T-helper 22 cell (primary cell): ENCODE results near the gene GRN.
"Not testable (repeated sequence)": the region's sequence is repeated elsewhere in the genome, so short reads cannot be mapped to it uniquely, and the experiment has no call there.

Experiments used
- DNase-seq: peaks from one replicate; pipeline ENCODE4 v3.0.0-alpha.2; 2020; ENCODE audit warnings: low read depth

GRN gene

DNA sequence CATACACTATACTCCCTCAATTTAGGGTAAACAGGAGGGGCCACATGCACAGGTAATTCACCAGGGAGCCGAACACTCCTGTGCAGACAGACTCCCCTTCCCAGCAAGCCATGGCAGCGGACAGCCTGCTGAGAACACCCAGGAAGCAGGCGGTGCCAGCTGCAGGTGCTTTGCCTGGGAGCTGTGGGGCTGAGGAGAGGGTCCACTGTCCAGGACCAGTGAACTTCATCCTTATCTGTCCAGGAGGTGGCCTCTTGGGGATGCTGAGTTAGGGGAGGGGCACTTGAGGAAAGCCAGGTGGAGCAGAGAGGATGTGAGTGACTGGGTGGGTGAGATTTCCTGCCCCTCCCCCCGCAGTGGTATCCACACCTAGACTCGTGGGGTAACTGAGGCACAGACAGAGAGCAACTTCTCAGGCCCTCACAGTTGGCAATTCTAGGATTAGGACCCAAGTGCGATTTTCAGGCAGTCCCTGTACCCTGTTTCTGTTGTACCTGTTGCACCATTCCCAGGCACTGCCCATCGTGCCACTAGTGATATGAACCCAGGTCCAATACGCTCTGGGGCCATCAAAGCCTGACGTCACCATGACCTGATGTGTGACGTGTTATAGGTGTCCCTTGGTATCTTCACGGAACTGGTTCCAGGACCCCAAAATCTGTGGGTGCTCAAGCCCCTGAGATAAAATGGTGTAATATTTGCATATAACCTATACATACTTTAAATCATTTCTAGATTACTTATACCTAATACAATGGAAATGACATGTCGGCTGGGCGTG lies 1.2 kb downstream of the GRN start:
- no peak for DNase-seq

GRCh38 chr17:44347206-44348055 lies 2.3 kb downstream of the GRN start:
- DNase-seq: not testable (repeated sequence)

DNA sequence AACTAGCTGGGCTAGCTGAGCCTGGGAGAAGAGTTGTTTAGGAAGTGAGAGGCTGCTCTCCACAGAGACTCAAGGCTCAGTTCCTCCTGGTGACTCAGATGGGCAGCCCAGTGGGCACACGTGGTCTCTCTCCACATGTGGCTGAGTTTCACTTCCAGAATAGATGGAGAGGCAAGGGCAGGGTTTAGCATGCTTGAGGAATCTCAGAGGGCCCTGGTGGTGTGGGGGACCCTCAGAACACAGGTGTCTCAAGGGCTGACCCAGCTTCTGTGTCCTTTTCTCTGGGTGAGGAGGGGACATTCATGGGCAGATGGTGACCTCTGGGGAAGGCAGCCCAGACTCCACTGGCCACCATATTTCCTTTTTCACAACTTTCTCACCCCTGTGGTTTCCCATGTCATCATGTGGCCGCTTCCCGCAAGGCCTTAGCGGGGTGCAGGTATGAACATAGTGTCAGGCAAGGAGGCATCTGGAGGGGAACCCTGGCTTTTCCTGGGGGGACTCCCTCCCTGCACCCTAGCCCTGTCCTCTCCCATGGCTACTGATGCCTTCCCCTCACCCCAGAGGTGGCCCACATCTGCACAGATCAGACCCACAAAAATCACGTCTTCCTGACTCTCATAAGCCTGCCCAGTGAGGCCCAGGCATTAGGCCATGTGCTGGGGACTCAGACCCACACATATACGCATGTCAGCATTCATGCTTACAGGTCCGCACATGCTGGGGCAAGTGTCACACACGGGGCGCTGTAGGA lies 3.3 kb downstream of the GRN start:
- DNase-seq: no peak

GRCh38 chr17:44348988-44349364 lies 3.9 kb downstream of the GRN start:
- DNase-seq: no peak

GRCh38 chr17:44349553-44350070 lies 4.5 kb downstream of the GRN start:
- DNase-seq: no peak

DNA sequence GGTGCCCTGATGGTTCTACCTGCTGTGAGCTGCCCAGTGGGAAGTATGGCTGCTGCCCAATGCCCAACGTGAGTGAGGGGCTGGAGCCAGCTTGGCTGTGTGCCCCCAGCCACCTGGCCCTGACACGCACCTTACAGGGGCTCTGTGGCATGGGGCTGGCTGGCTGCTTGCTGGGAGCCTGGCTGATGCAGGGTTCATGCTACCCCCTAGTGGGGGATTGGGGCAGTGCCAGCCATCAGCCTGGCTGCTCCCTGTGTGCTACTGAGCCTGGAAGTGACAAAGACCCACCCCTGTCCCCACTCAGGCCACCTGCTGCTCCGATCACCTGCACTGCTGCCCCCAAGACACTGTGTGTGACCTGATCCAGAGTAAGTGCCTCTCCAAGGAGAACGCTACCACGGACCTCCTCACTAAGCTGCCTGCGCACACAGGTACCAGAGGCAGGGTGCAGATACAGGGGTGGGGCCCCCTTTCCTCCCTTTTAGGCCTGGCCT lies 5.7 kb downstream of the GRN start:
- DNase-seq: no peak

DNA sequence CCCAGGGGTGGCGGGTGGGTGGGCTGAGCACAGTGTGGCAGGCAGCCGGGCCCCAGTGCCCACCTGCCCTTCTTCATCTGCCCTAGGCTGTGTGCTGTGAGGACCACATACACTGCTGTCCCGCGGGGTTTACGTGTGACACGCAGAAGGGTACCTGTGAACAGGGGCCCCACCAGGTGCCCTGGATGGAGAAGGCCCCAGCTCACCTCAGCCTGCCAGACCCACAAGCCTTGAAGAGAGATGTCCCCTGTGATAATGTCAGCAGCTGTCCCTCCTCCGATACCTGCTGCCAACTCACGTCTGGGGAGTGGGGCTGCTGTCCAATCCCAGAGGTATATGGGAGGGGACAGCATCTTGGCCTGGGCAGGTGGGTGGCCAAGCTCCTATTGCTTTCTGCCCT lies 6.4 kb downstream of the GRN start:
- no peak for DNase-seq

GRCh38 chr17:44351961-44352827 lies 7.1 kb downstream of the GRN start:
- no peak for DNase-seq

DNA sequence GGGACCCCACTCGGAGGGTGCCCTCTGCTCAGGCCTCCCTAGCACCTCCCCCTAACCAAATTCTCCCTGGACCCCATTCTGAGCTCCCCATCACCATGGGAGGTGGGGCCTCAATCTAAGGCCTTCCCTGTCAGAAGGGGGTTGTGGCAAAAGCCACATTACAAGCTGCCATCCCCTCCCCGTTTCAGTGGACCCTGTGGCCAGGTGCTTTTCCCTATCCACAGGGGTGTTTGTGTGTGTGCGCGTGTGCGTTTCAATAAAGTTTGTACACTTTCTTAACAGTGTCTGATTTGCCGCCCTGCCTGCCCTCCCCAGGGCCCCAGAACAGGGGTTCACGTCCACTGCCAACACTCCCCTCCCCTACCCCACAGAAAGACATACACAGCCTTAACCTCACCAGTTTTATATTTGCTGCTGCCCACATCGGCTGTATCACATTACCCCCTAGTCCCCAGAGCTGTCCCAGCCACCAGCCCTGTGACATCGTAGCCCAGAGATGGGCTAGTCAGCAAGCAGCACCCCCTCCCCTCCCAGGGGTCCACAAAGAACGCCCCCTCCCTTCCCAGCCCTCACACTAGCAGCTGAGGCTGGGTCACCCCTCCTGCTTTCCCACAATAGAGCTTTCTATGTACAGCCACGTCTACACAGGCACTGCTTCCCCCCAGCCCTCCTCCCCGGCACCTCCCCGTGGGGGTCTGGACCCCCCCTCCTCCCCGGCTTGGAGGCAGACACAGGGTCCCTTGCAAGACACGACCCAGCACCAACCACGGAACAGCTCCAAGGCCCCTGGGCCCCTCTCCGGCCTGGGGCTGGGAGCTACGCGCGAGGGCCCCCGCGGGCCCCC lies 7.9 kb downstream of the GRN start:
- no peak for DNase-seq

DNA sequence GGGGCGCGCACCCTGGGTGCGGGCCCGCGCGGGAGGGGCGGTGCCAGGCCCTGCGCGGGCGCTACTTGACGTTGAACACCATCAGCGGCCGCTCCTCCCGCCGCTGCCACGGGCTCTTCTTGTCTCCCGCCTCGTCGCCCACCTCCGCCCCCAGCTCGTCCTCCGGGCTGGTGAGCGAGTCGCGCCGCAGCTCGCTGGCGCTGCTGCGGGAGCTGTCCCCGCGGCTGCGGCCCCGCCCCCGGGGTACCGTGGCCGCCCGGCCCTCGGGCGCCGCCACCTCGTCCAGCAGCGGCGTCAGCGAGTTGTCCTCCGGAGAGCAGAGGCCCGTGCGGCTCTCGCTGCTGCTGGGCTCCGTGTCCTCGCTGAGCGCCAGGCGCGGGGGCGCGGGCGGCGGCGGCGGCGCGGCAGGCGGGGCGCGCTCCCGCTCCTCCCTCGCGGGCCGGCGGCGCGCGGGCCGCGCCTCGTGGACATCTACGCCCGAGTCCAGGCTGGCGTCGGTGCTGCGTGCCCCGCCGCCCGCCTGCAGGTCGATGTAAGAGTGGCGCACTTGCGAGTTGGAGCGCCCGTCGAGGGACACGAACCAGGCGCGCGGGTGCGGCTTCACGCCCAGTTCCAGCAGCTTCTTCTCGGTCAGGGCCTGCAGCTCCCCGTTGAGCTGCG lies 8.7 kb downstream of the GRN start:
- no peak for DNase-seq

DNA sequence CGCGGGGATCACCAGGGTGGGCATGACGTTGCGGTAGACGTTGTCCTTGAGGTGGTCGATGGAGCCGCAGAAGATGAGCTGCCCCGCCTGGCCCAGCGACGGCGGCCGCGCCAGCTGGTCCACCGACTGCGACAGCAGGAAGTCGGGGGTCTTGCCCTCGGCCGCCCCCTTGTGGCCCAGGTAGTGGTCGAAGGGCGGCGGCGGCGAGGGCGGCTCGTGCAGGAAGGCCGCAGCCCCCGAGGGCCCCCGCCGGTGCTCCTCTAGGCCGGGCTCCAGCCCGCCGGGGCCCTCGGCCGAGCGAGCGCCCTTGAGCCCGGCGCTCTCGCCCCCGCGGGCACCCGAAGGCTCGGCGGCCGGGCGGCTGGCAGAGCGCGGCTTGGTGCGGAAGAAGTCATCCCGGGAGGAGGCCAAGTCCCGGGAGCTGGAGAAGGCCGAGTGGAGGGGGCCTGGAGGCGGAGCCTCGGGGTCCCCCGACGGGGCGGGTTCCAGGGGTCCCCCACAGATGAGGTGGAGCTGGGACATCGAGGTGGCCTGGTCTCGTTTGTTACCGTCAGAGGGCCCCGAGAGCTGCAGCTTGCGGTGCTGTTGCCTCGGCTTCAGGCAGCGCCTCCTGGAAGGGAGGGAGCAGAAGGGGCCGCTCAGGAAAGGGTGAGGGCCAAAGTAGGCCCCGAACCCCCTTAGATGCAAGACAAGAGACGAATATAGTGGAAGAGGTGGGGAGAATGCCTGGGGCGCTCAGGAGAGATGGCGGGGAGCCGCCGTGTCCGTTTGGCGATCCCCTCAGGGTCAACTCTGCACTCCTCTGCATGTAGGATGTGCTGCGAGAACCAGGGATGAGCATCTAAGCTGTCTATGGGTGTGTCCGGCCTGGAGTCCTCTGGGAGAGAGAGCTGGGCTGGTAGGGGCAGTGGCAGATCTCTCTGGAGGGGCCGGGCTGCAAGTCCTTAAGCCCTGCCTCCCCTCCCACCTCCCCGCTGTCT lies 9.8 kb downstream of the GRN start:
- DNase-seq: peak; percentile 21

GRCh38 chr17:44355642-44356099 lies 10.6 kb downstream of the GRN start:
- DNase-seq: no peak

DNA sequence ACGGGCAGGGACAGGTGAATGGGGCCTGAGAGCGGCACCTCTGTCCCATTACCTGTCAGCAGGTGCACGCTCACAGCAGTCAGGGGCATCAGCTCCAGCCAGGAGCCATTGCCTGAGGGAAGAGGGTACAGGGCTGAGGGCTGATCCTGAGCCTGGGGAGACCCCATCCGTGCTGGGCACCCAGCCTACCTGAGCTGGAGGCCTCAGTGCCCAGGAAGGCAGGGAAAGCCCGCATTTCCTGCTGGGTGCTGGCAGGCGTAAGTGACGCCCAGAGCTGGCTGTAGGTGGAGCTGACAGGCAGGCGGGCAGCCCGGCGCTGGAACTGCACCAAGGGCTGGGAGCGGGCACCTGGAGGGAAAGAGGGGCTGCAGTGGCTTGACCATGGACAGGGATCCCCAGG lies 11.1 kb downstream of the GRN start:
- no peak for DNase-seq

GRCh38 chr17:44358066-44358465 lies 13.0 kb downstream of the GRN start:
- no peak for DNase-seq

- DNase-seq: no peak
Measured at GRCh38 chr17:44359006-44359405, 13.9 kb downstream of the GRN start.

GRCh38 chr17:44359458-44360143 lies 14.5 kb downstream of the GRN start:
- DNase-seq: no peak

DNA sequence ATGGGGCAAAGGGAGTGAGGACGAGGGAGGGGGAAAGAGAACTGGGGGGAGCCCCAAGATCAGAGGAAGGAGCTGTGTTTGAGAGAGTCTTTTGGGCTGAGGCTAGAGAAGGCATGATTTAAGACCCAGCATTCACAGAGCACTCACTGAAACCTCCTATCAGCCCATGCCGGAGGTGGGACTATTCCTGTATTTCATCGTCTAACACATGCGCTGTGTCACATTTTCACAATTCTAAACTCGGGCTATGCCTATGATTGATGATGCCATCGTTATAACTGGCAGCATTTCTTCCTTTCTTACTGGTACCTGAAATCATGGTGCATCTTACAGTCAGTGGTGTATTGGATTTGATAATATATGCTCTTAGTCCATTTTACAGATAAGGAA lies 15.0 kb downstream of the GRN start:
- no peak for DNase-seq

GRCh38 chr17:44360826-44361225 lies 15.7 kb downstream of the GRN start:
- no peak for DNase-seq
